ENCODE data around the gene ANKRD52. TPM values are rescaled to one million over a fixed set of nuclear protein-coding genes. Genes with fewer than 3 reads are reported as not detected.

ANKRD52 gene
- total and polyA plus RNA-seq, 9 of the 15 experiments (the other 6 are each of a cell fraction or from before 2014, with no cell fraction given), result 0.52 to 46.8 (median 7.9) TPM

DNA sequence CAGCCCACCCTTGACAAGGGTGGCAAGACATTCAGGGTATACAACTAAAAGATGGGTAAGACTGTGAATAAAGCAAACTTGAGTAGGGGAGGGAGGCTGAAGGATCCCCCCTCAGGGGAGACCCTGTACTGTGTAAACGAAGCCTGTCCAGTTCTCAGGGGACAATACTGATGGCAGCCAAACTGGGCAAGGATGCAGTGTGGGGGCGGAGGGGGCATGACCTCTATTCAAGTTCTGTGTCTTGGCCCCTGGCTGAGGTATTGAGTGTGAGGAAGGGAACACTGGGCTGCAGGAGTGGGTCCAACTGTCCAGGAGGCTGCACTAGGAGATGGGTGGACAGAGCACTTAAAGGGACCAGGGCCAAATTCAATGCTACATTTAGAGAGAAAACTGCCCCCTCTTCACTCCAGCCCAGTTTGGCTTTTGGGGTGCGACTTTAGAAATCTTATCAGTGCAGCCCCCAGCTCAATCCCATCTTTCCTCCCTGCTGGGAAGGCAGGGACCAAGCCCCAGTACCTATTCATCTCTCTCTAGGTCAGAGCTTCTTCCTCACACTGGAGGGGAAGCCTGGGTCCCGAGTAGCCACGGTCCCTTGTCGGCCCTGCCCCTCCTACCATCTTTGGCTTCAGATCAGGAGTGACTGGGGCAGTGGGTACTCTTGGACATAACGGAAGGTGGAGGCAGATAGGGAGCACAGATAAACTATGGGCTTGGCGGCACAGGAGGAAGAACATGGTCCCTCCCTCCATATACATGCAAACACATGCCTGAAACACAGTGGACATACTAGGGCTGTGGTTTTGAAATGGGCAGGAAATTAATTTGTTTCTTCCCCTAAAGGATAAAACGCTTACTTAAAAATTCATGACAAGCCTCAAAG lies 16.5 kb downstream of the ANKRD52 start:
- DNase-seq (ENCODE audit: extremely low read depth in 1 of 4, low spot score in 3 of 4) (no peak), FAIRE-seq (no peak)

DNA sequence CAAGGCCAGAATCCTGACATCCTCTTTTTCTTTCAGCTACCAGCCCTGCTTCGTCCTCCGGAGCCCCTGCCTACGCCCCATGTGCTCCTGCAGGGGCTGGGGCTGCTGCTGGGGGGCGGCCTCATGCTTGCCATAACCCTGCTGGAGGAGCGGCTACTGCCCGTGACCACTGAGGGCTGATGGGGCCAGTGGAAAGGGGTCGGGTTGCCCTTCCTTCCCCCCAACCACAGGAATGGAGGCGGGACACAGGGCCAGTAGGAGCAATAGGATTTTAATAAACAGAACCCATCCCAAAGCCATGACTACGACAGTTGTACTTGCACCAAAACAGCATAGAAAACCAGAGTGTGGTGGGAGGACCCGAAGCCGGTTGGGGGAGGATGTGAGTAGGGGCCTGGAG lies 20.6 kb downstream of the ANKRD52 start:
- ATAC-seq (no peak), FAIRE-seq (no peak), DNase-seq (ENCODE audit: extremely low read depth in 1 of 4, low spot score in 3 of 4) (no peak)
- H3K4me3 ChIP-seq, result no peak overlapping the region
- no peaks in the 10 kb centered on the region for H3K9me3 ChIP-seq (replicated peaks; ENCODE audit: control insufficient read depth, insufficient read depth, low read depth, low read length)
- intact Hi-C loops (cut with micrococcal nuclease), result no loop called here
- H3K9ac ChIP-seq (ENCODE audit: insufficient read depth in 1 of 2, low read depth in 2 of 2, low read length in 2 of 2), result no peak overlapping the region
- no peak overlapping the region for H3K27ac ChIP-seq (ENCODE audit: extremely low read depth, low read depth, low read length)
- in situ Hi-C loops (cut with MboI), result no loop called here
- H3K27me3 ChIP-seq (ENCODE audit: control insufficient read depth in 2 of 2, insufficient read depth in 2 of 2, low read length in 2 of 2), result no peaks in the 10 kb centered on the region
- 69% methylated on average over 9 of the region's 11 CpGs for WGBS (ENCODE audit: insufficient coverage, low coverage, missing lambda C conversion rate)
- no peaks in the 10 kb centered on the region for H4K20me1 ChIP-seq (replicated peaks; ENCODE audit: control insufficient read depth, insufficient read depth, low read length)
- H2AFZ ChIP-seq (ENCODE audit: low read depth, low read length), result no peak overlapping the region
- no peak overlapping the region for H3K4me2 ChIP-seq (ENCODE audit: insufficient read depth, low read length)
- H3K36me3 ChIP-seq (ENCODE audit: control insufficient read depth, insufficient read depth, low read length), result peaks cover 36% of the 10 kb centered on the region; the same call in 2 of the 3 replicates
- H3K79me2 ChIP-seq (ENCODE audit: control insufficient read depth, insufficient read depth, low read length), result no peaks in the 10 kb centered on the region
- H3K4me1 ChIP-seq (replicated peaks in 1 of 2; ENCODE audit: control insufficient read depth in 2 of 2, insufficient read depth in 2 of 2, low read length in 2 of 2), result peaks cover 16 to 28% of the 10 kb centered on the region in 2 experiments
- ChIA-PET POLR2A (interaction anchor here (1.1 to 3.2 kb wide), 5 partner anchors 10 to 235 kb away, joined by 3 to 12 read pairs (median 3); partner anchors contain the start of gene RNF41), CTCF (ENCODE audit: low intra/inter-chr PET ratio) (no interaction called here)
- BruUV-seq (replicated peaks), result no TSS peak
- no peaks in the 10 kb centered on the region for H3K9me1 ChIP-seq (ENCODE audit: control insufficient read depth, insufficient read depth, low read length)
- TF ChIP-seq GABPA (tag; conservative IDR thresholded peaks at IDR 0.05; ENCODE audit: low read depth) (no peak), EP400 (IDR thresholded peaks at IDR 0.05) (no peak), NR2C2 (CRISPR knock-in tag; IDR thresholded peaks at IDR 0.05) (no peak), NR2C2 (tag; IDR thresholded peaks at IDR 0.05) (no peak), POLR2A (conservative IDR thresholded peaks at IDR 0.05) (no peak), ETV6 (IDR thresholded peaks at IDR 0.05; ENCODE audit: borderline replicate concordance in 1 of 2, low read depth in 2 of 2, low read length in 1 of 2) (no peak), ETV6 (CRISPR knock-in tag; IDR thresholded peaks at IDR 0.05; ENCODE audit: borderline replicate concordance) (no peak), SNRNP70 (optimal IDR thresholded peaks at IDR 0.05; ENCODE audit: low read depth, low read length) (no peak)
- TF ChIP-seq, protein P1, sequence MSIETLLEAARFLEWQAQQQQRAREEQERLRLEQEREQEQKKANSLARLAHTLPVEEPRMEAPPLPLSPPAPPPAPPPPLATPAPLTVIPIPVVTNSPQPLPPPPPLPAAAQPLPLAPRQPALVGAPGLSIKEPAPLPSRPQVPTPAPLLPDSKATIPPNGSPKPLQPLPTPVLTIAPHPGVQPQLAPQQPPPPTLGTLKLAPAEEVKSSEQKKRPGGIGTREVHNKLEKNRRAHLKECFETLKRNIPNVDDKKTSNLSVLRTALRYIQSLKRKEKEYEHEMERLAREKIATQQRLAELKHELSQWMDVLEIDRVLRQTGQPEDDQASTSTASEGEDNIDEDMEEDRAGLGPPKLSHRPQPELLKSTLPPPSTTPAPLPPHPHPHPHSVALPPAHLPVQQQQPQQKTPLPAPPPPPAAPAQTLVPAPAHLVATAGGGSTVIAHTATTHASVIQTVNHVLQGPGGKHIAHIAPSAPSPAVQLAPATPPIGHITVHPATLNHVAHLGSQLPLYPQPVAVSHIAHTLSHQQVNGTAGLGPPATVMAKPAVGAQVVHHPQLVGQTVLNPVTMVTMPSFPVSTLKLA (conservative IDR thresholded peaks at IDR 0.05), result no peak
- TF ChIP-seq, protein P2, sequence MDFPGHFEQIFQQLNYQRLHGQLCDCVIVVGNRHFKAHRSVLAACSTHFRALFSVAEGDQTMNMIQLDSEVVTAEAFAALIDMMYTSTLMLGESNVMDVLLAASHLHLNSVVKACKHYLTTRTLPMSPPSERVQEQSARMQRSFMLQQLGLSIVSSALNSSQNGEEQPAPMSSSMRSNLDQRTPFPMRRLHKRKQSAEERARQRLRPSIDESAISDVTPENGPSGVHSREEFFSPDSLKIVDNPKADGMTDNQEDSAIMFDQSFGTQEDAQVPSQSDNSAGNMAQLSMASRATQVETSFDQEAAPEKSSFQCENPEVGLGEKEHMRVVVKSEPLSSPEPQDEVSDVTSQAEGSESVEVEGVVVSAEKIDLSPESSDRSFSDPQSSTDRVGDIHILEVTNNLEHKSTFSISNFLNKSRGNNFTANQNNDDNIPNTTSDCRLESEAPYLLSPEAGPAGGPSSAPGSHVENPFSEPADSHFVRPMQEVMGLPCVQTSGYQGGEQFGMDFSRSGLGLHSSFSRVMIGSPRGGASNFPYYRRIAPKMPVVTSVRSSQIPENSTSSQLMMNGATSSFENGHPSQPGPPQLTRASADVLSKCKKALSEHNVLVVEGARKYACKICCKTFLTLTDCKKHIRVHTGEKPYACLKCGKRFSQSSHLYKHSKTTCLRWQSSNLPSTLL (IDR thresholded peaks at IDR 0.05), result no peak

More for the DNA sequence above, 16.5 kb downstream of the ANKRD52 start:
- Histone ChIP-seq H2AFZ (ENCODE audit: low read depth, low read length) (no peak overlapping the region), H3K9ac (ENCODE audit: insufficient read depth in 1 of 2, low read depth in 2 of 2, low read length in 2 of 2) (peak overlapping the region in 1 of 2 experiments; percentile 24; a peak in 1 of 4 replicates), H3K27ac (ENCODE audit: extremely low read depth, low read depth, low read length) (no peak overlapping the region), H4K20me1 (replicated peaks; ENCODE audit: control insufficient read depth, insufficient read depth, low read length) (no peaks in the 10 kb centered on the region), H3K9me1 (ENCODE audit: control insufficient read depth, insufficient read depth, low read length) (no peaks in the 10 kb centered on the region), H3K4me3 (no peak overlapping the region), H3K4me2 (ENCODE audit: insufficient read depth, low read length) (no peak overlapping the region), H3K9me3 (replicated peaks; ENCODE audit: control insufficient read depth, insufficient read depth, low read depth, low read length) (no peaks in the 10 kb centered on the region), H3K4me1 (replicated peaks in 1 of 2; ENCODE audit: control insufficient read depth in 2 of 2, insufficient read depth in 2 of 2, low read length in 2 of 2) (peaks cover 30 to 43% of the 10 kb centered on the region in 2 experiments), H3K27me3 (ENCODE audit: control insufficient read depth in 2 of 2, insufficient read depth in 2 of 2, low read length in 2 of 2) (no peaks in the 10 kb centered on the region), H3K79me2 (ENCODE audit: control insufficient read depth, insufficient read depth, low read length) (no peaks in the 10 kb centered on the region), H3K36me3 (ENCODE audit: control insufficient read depth, insufficient read depth, low read length) (peaks cover 70% of the 10 kb centered on the region; the same call in 2 of the 3 replicates)
- in situ Hi-C loops (cut with MboI) (no loop called here), intact Hi-C loops (cut with micrococcal nuclease) (no loop called here)
- no peak for ATAC-seq
- WGBS (ENCODE audit: insufficient coverage, low coverage, missing lambda C conversion rate), result 69% methylated on average over 8 of the region's 9 CpGs
- CTCF ChIA-PET (ENCODE audit: low intra/inter-chr PET ratio), result no interaction called here
- POLR2A ChIA-PET, result interaction anchor here (1.0 kb wide), 2 partner anchors 9 to 10 kb away, joined by 3 to 4 read pairs; no protein-coding TSS in a partner anchor
- BruUV-seq (replicated peaks), result no TSS peak
- TF ChIP-seq GATA2 (CRISPR knock-in tag; IDR thresholded peaks at IDR 0.05) (peak; percentile 32; the same call in 1 of the 2 replicates), EGR1 (conservative IDR thresholded peaks at IDR 0.05) (peak; percentile 61), DACH1 (IDR thresholded peaks at IDR 0.05; ENCODE audit: partially characterized antibody) (no peak)

All from K562 (cell line).